ENCODE data around the gene ST7.

- TF ChIP-seq POLR2A (IDR thresholded peaks at IDR 0.05) (no peak), CTCF (IDR thresholded peaks at IDR 0.05) (no peak), EP300 (IDR thresholded peaks at IDR 0.05; ENCODE audit: low read depth) (no peak), POLR2AphosphoS5 (IDR thresholded peaks at IDR 0.05) (no peak)
Measured at GRCh38 chr7:117012284-117012683, 59.0 kb downstream of the ST7 start.

Measured in transverse colon (tissue), 4 donors.